ENCODE measurements around the gene SART3.

GRCh38 chr12:108561852-108562347, 927 bp upstream of the SART3 start:
- TF ChIP-seq REST (IDR thresholded peaks at IDR 0.05; ENCODE audit: low read depth, low read length) (no peak), CTCF (IDR thresholded peaks at IDR 0.05) (no peak), FOSL2 (IDR thresholded peaks at IDR 0.05; ENCODE audit: borderline replicate concordance, low read depth) (no peak), TAF1 (IDR thresholded peaks at IDR 0.05; ENCODE audit: borderline replicate concordance, low read depth, low read length) (no peak)
